GM19025 (cell line): ENCODE data around the gene SPACA5.
"Not testable (repeated sequence)": the region's sequence is repeated elsewhere in the genome, so short reads cannot be mapped to it uniquely, and the experiment has no call there.

Experiments used
- ATAC-seq: cut with Tn5 transposase; IDR thresholded peaks from one replicate; pipeline ENCODE4 v1.9.1; 2021; ENCODE audit warnings: mild to moderate bottlenecking, low read depth, moderate library complexity; ENCODE audit not compliant: unreplicated experiment

Gene SPACA5

GRCh38 chrX:48020472-48020871, 13.7 kb downstream of the SPACA5 start:
- ATAC-seq, result not testable (repeated sequence)

- ATAC-seq, result no peak
These were observed 14.5 kb downstream of the SPACA5 start for GRCh38 chrX:48021026-48021900.

- no peak for ATAC-seq
These were observed 15.3 kb downstream of the SPACA5 start for GRCh38 chrX:48022100-48022499.

- ATAC-seq, result no peak
These were observed 15.9 kb downstream of the SPACA5 start for GRCh38 chrX:48022738-48023137.

- no peak for ATAC-seq
These were observed 18.8 kb downstream of the SPACA5 start for GRCh38 chrX:48025561-48025960.

- ATAC-seq, result not testable (repeated sequence)
These were observed 20.8 kb downstream of the SPACA5 start for GRCh38 chrX:48027545-48027944.

- ATAC-seq, result no peak
These were observed 21.3 kb downstream of the SPACA5 start for GRCh38 chrX:48028091-48028490.

GRCh38 chrX:48030237-48030636, 23.4 kb downstream of the SPACA5 start:
- ATAC-seq, result no peak

- not testable (repeated sequence) for ATAC-seq
These were observed 23.9 kb downstream of the SPACA5 start for GRCh38 chrX:48030641-48031173.

- no peak for ATAC-seq
These were observed 29.1 kb downstream of the SPACA5 start for GRCh38 chrX:48035891-48036290.

GRCh38 chrX:48043056-48043455, 36.3 kb downstream of the SPACA5 start:
- ATAC-seq, result no peak

GRCh38 chrX:48045410-48046311, 38.9 kb downstream of the SPACA5 start:
- ATAC-seq, result no peak

- no peak for ATAC-seq
These were observed 40.1 kb downstream of the SPACA5 start for GRCh38 chrX:48046846-48047245.

- no peak for ATAC-seq
These were observed 52.0 kb downstream of the SPACA5 start for GRCh38 chrX:48058621-48059295.

GRCh38 chrX:48059296-48059639, 52.5 kb downstream of the SPACA5 start:
- ATAC-seq, result no peak
